Measurements from ENCODE around the gene EXOC4. TPM values are rescaled to one million over a fixed set of nuclear protein-coding genes. Genes with fewer than 3 reads are reported as not detected.

EXOC4 gene
- total and polyA plus RNA-seq, 2 donors (not counting 3 experiments of a cell fraction or from before 2014, with no cell fraction given) = 20.3 to 73.1 TPM

DNA sequence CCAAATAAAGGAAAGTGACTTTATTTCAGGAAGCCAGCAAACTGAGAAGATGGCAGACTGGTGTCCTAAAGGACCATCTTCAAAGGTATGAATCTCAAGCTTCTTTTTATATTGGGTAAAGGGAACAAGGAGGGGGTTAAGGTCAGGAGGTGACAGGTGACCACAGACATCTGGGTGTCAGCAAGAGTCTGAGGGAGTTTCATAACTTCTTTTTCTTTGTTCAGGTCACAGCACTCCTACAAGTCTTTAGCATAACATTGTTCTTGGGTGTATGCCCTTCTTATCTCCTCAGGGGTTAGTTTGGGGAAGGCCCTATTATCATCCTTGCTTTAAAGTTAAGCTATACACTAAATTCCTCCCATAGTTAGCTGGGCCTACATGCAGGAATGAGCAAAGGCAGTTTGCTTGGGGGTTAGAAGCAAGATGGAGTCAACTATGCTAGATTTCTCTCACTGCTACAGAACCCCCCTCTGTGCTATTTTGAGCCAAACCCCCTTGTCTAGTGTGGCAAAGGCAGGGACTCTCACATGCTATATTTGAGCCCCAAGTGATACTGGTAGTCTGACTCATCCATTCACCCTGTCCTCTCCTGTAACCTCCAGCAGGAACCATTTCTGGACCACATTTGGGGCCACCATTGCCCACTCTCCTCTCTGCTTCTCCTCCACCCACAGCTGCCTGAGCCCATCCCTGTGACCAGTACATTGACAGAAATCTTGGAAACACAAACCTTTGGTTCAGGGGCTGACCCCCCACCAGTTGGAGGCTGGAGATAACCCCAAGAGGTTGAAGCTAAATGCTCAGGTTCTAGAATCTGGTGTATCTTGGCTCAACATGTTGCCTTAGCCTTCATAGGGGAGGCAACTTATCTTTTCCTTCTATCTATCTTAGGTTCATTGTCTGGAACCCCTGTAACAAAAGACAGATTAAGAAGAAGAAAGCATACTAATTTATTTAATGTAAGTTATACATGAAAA lies 818.8 kb downstream of the EXOC4 start:
- no peak overlapping the region for H3K4me3 ChIP-seq (replicated peaks in 1 of 3; ENCODE audit: insufficient read depth in 1 of 3, low read depth in 1 of 3, low read length in 3 of 3)
- no peak overlapping the region for H2AFZ ChIP-seq (ENCODE audit: low read depth, low read length)
- no peaks in the 10 kb centered on the region for H3K9me1 ChIP-seq (replicated peaks; ENCODE audit: control insufficient read depth, extremely low read depth, insufficient read depth, low read length)
- intact Hi-C loops (cut with micrococcal nuclease) = no loop called here
- H3K4me2 ChIP-seq (ENCODE audit: insufficient read depth, low read length) = no peak overlapping the region
- no TSS peak for BruUV-seq (replicated peaks)
- dilution Hi-C loops (cut with MboI; ENCODE audit: extremely low pct_ligation_motif_present, low sequenced_read_pairs) = no loop called here
- H3K4me1 ChIP-seq (ENCODE audit: control insufficient read depth, extremely low read depth, insufficient read depth, low read length) = no peaks in the 10 kb centered on the region
- H3K27ac ChIP-seq (ENCODE audit: insufficient read depth, low read depth, low read length) = no peak overlapping the region
- no peak overlapping the region for H3K9ac ChIP-seq (replicated peaks; ENCODE audit: extremely low read depth, insufficient read depth, low read length)
- no peaks in the 10 kb centered on the region for H4K20me1 ChIP-seq (replicated peaks; ENCODE audit: control insufficient read depth, extremely low read depth, insufficient read depth, low read length)
- no peaks in the 10 kb centered on the region for H3K9me3 ChIP-seq (replicated peaks; ENCODE audit: control insufficient read depth, insufficient read depth, low read length)
- no peak for TF ChIP-seq JUN (IDR thresholded peaks at IDR 0.05; ENCODE audit: borderline replicate concordance, insufficient read depth, insufficient read length, low read depth)
- no peak for TF ChIP-seq GATA2 (IDR thresholded peaks at IDR 0.05; ENCODE audit: insufficient read depth, insufficient read length, low read depth, low read length)
- TF ChIP-seq, protein P1, sequence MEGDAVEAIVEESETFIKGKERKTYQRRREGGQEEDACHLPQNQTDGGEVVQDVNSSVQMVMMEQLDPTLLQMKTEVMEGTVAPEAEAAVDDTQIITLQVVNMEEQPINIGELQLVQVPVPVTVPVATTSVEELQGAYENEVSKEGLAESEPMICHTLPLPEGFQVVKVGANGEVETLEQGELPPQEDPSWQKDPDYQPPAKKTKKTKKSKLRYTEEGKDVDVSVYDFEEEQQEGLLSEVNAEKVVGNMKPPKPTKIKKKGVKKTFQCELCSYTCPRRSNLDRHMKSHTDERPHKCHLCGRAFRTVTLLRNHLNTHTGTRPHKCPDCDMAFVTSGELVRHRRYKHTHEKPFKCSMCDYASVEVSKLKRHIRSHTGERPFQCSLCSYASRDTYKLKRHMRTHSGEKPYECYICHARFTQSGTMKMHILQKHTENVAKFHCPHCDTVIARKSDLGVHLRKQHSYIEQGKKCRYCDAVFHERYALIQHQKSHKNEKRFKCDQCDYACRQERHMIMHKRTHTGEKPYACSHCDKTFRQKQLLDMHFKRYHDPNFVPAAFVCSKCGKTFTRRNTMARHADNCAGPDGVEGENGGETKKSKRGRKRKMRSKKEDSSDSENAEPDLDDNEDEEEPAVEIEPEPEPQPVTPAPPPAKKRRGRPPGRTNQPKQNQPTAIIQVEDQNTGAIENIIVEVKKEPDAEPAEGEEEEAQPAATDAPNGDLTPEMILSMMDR (IDR thresholded peaks at IDR 0.05; ENCODE audit: extremely low read depth in 1 of 2, insufficient read depth in 1 of 2, low read depth in 1 of 2, low read length in 2 of 2) = no peak
- no peak for TF ChIP-seq MYC (IDR thresholded peaks at IDR 0.05; ENCODE audit: low read depth, low read length)
- no peak for TF ChIP-seq POLR2AphosphoS5 (IDR thresholded peaks at IDR 0.05; ENCODE audit: insufficient read depth, low read depth, low read length)
- TF ChIP-seq MAX (IDR thresholded peaks at IDR 0.05; ENCODE audit: insufficient read depth, insufficient read length) = no peak
- TF ChIP-seq POLR2A (IDR thresholded peaks at IDR 0.05; ENCODE audit: low read depth, low read length) = no peak
- TF ChIP-seq FOS (IDR thresholded peaks at IDR 0.05; ENCODE audit: borderline replicate concordance, insufficient read depth, low read length) = no peak
- no peak for TF ChIP-seq EZH2 (IDR thresholded peaks at IDR 0.05; ENCODE audit: borderline replicate concordance, low read depth, low read length, severe bottlenecking)
- ChIA-PET POLR2A (no interaction called here), CTCF (interaction anchor here (2.2 kb wide), 1 partner anchor 9 kb away, joined by 6 read pairs; no protein-coding TSS in a partner anchor)
- DNase-seq (ENCODE audit: low read depth, low spot score) (no peak), FAIRE-seq (no peak)
- H3K36me3 ChIP-seq (ENCODE audit: control insufficient read depth in 2 of 2, extremely low read depth in 1 of 2, insufficient read depth in 2 of 2, low read length in 2 of 2) = no peaks in the 10 kb centered on the region
- H3K27me3 ChIP-seq (ENCODE audit: control insufficient read depth in 2 of 2, insufficient read depth in 2 of 2, low read length in 2 of 2) = no peaks in the 10 kb centered on the region
- H3K79me2 ChIP-seq (ENCODE audit: control insufficient read depth, insufficient read depth, low read length) = no peaks in the 10 kb centered on the region
